Retina (tissue), 1 donor: ENCODE measurements around the gene KCNN2.

Source experiments
- DNase-seq: peaks from one replicate; pipeline ENCODE4 v3.0.0-alpha.2; 2016

KCNN2 gene

DNA sequence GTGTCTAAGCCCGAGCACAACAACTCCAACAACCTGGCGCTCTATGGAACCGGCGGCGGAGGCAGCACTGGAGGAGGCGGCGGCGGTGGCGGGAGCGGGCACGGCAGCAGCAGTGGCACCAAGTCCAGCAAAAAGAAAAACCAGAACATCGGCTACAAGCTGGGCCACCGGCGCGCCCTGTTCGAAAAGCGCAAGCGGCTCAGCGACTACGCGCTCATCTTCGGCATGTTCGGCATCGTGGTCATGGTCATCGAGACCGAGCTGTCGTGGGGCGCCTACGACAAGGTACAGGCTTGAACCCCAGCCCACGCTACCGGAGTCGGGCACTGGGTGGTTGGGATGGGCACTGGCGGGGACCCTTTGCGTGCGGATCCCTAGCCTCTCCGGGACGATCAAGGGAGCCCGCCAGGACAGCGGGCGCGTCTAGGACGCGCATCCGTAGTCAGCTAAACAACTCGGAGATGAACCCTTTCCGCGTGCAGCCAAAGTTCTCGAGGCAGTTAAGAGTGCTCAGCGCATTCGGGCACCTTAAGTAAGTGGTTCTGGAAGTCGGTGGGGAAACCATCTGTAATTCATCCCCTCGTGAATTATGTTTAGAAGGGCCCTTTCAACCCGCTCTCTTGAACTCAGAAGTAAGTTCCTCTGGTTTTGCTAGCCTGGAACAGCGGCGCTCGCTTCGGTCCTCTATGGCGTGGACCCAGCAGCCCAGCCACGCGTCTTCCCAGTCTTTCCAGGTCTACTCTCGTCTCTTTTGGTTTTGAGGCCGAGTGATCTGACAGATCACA, 1.3 kb downstream of the KCNN2 start:
- DNase-seq: peak; percentile 85

DNA sequence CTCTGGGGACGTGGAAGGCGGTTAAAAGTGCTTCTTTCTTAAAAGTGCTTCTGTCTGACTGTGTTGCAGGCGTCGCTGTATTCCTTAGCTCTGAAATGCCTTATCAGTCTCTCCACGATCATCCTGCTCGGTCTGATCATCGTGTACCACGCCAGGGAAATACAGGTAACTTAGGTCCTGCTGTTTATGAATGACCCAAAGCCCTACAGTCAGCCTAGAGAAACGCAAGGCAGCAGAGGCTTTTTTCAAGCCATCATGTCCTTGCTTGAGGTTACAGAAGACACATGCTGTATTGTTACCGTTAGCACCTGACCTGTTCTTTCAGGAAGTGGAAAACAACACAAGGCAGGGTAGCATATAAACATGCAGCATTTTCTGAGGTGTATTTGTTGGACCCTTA, 2.0 kb downstream of the KCNN2 start:
- DNase-seq: no peak

DNA sequence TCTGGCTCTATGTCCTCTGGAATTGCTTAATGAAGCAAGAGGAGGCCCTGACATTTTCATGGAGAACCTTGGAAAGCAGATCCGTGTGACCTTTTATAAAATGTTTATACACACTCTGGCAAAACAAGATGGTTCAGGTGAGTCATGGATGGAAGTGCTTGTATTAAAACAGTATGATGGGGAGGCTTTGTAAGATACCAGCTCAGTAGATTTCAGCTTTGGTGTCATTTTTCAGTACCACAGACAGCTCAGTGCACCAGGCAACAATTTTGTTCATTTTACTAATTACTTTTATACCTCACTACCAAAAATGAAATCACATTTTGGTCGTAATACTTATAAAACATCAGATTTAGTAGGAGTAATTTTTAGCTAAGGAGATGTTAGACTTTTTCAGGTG, 5.2 kb downstream of the KCNN2 start:
- no peak for DNase-seq

DNA sequence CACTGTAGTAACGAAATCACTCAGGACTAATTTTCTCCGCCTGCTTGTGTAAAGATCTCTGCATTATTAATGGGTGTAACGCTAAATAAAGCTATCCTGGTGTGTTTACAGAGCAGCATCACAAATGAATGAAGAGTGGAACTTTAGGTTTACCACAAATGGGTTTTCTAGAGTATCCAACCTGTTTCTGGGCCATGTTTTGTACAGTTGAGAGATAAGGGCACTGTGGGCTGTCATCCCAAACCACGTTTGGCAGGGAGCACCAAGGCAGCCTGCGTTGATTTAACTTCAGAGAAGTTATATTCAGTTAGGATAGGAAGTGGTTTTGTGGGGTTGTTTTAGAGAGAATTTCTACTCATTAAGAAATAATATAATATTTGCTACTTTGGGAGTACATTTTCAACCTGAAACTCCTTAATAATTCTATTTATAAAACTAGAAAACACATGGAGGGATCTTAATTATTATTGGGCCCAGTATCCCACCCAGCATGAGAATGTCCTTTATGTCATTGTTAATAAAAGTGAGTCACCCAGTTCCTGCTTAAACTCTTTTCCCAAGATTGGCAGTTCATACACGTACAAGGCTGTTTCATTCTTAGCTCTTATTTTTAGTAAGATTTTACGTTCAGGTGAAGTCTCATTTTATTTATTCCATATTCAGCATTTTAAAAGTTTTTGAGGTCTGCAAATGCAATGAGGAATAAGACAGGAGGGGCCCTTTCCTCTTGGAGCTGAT, 8.0 kb downstream of the KCNN2 start:
- no peak for DNase-seq

DNA sequence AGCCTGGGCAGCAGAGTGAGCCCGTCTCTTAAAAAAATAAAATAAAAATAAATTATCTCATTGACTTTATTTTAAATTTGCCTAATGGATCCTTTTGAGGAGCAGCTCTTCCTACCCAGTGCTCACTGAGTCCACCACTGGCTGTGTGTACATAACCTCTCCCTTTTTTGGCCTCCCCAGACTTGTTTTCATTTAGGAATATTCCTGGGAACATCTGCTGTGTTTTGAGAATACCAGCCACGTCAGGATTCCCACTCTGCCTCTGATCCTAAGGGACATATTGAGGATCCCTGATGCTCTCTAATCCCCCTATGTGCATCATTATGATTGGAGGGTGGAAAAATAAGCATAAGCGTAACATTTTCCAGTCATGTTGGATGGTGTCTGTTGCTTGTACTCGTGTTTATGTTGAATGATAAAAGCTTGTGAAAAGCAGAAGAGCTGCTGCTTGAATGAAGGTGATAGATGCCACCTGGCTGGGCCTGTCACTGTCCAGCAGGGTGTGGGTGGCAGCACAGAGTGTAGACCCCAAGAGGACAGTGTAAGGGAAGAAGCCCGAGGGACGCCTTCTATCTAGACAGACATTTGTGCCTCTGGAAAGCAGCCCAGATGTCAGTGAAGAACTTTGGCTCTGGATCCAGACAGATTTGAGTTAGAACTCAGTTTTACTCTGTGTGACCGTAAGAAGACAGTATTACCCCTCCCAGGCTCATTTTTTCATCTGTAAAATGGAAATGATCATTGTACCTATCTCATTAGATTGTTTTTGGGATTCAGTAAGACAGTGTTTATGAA, 15.4 kb downstream of the KCNN2 start:
- no peak for DNase-seq

DNA sequence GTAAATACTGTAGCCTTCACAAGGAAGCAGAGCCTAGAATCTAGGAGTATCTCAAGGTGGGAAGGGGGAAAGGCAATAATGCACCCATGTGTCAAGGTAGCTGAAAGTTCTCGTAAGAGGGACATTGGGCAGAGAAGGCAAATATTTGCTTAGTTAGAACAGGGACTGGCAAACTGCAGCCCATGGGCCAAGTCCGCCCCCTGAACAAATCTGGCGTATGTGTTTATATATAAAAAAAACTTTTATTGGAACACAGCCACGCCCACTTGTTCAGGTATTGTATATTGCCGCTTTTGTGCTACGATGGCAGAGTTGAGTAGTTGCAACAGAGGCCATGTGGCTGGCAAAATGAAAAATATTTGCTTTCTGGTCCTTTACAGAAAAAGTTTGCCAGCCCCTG, 16.1 kb downstream of the KCNN2 start:
- DNase-seq: no peak

DNA sequence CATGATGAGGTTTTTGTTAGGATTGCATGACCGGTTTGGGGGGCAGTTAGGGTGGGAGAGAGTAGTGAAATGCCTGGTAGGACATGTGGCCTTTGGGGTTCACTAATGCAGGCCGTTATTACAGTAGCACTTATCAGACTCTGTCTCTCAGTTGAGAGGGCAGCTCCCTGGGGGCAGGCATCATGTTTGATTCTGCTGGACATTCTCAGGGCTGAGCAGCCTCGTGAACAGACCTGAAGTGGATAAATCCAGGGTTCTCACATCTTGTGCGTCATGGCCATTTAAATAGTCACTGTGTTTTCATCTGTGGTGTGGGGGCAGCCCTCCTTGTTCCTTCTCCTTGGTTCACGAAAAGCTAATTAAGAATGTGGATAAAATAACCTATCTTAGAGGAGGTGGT, 18.9 kb downstream of the KCNN2 start:
- no peak for DNase-seq

DNA sequence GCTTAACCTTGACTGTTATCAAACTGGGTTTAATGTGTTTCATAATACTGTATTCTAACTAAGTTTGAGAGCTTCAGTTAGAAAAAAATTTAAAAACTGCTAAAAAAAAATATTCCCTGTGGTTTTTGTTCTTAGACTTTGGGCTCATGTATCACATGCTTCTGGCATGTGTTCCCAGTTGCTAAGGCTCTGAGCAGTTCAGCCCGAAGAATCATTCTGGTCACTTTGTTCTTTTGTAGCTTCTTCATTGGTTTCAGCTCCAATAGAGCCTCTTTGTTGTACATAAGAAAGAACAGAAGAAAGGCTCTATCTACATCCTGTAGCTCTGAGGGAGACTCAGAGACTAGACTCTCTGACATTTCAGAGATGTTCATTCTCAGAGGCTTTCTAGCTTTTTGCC, 25.6 kb downstream of the KCNN2 start:
- peak; percentile 20 for DNase-seq

DNA sequence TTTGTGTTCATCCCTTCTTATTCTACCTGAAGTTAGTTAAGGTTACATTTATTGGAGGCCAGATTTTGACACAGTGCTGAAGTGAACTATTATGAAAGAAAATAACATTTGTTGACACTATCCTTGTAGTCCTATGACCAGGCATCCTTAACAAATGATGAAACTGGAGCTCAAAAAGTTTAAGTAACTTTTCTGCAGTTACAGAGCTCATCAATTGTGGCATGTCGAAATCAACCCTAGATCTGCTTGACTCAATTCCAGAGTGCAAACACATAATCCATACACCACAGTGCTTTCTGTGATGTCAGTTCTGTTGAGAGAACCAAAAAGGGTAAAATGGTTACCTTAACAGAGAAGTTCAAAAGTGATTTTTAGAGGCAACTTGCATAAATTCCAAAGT, 28.6 kb downstream of the KCNN2 start:
- DNase-seq: no peak

DNA sequence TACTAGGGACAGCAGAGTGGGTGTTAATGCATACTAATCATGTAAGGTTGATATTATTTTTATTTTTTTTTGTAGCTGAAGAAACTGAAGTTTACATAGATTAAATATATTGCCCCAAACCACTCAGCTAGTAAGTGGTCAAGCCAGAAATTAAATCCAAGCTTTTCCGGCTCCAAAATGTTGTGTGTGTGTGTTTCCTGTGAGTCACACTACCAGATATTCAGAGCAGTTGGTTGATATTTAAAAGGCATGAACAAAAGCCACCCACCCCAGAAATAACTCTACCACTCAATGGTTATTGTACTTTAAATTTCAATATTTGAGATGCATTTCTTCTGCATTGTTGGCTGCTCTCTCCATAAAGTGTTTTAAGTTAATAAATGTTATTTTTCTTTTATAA, 29.5 kb downstream of the KCNN2 start:
- DNase-seq: no peak

DNA sequence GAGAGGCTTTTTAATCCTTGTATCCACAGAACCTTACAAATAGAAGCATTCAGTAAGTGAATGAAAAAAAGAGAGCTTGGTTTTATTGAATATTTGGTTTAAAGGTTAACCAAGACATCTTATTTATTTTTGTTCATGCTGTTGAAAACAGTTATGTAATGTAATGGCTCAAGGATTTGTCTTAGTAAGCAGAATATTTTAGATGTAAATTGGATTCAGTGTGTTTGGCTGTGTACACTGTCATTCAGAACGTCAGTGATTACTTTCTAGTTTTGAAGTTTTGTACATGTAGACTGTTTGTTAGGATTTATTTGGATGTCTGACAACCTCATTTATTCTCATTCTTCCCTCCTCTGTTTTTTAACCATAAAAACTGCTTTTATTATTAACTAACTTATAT, 31.3 kb downstream of the KCNN2 start:
- DNase-seq: no peak

DNA sequence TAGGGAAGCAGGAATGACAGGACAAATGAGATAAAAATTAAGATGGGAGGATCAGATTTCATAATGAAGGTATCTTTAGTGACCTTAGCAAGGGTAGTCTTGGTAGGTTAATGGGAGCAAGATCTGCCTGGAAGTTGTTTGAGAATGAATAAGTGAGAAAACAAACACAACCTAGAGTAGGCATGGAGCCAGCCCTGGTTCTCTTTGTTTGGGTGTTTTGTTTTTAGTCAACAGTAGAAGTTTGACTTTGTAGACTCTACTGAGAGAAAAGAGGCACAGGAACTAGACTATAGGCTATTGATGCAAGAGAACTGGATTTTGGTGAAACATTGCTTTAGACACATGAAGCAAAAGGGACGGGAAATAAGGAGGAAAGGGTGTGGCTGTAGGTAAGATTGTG, 40.3 kb downstream of the KCNN2 start:
- no peak for DNase-seq

DNA sequence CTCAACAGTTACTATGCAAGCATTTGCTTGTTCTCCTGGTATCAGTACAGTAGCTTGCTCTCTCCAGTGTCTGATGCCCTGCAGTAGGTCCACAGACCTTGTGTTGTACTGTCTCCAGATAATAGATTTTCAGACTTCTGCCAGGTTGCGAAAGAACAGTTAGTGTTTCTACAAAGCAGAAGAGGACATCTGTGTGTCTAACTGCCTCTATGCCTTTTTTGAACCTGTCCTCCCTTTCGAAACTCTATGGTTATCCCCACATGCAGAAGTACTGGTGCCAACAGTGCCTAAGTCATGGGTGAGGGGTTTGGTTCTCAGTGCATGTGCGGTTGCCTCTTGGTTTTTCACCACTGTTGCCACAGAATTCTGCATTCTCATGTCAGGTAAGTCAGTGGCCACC, 45.9 kb downstream of the KCNN2 start:
- DNase-seq: no peak

DNA sequence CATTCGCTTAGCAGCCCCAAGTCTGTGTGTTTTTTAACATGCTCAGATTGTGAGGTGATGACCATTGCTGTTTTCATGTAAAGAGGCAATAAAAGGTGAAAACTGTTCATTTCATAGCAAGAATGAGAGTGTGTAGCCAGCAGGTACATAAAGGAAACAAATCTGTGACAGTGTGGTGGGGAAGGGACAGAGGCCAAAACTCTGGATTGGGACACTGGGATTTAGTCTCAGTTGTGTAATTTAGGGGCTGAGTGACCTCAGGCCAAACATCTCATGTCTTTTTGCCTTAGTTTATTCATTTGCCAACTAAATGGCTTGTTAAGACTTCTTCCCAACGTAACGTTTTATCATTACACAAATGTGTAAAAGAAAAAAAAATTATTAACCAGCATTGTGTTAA, 47.0 kb downstream of the KCNN2 start:
- no peak for DNase-seq

DNA sequence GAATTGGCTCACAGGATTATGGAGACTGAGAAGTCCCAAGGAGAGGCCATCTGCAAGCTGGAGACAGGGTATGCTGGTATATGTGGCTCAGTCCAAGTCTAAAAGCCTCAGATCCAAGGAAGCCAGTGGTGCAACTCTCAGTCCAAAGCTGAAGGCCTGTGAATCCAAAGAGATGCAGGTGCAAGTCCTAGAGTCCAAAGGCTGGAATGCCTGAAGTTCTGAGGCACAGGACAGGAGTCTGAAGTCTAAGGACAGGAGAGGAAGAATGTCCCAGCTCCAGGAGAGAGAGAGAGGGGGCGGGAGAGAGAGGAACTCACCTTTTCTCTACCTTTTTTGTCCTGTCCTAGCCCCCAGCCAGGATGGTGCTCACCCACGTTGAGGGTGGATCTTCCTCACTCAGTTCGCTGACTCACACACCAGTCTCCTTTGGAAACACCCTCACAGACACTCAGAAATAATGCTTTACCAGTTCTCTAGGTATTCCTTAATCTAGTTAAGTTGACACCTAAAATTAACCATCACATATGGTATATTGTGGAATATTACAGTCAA, 49.6 kb downstream of the KCNN2 start:
- no peak for DNase-seq

DNA sequence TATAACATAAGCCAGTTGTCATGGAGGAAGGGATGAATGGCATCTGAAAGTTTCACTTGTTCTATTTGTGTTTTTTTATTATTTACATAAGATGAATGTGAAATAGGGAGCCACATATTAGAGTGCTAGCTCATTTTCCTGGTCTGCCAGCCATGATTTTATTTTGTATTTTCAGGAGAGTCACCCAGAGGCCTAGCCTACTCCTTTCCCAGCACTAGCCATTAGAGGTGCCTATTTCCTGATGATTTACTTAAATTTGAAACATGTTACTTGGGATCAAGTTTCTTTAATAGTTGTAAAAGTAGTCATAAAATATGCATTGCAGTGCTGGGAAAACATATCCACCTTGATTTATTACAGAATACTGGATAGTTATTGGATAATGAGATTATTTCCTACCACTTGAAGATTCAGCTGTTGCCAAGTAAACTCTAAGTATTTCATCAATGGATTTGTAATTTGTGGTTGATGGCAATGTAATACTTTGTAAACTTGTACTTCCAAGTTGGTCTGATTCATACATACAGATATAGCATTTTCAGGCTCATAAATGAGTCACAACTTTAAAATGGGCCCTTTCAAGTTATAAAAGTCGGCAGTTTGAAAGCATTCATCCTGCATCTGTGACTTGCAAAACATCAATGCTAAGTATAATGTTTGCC, 50.8 kb downstream of the KCNN2 start:
- DNase-seq: no peak

DNA sequence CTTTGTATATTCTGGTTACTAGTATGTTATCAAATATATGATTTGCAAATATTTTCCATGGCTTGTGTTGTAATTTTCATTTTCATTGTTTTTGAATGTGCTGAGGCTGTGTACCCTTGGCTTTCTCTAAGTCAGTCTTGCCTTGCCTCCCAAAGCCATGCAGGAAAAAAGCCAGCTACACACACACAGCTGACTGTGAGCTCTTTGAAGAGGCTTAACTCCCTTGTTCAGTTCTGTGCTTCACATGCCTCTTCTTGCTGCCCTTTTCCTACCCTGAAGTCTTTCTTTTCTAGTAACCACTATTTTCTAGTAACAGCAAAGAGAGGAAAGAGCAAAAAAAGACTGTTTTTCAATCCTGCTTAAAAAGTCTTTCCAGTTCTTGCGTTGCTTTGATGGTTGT, 53.9 kb downstream of the KCNN2 start:
- no peak for DNase-seq

DNA sequence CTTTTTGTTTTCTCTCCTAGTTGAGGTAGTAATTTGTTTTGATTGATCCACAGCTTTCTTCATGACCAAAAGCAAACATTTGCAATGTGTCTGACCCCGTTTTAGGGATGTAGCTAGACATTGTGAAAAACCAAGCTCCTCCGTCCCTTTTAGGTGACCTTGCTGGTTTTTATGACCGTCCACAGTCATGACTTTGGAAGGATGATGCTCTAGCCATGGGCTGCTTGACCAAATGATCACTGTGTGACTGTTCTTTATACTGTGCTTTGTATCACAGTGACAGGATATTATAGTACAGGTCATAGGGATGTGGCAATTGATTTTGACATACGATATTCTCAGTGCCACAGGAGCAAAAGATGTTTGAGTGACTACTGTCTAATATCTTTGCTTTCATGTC, 54.4 kb downstream of the KCNN2 start:
- no peak for DNase-seq

DNA sequence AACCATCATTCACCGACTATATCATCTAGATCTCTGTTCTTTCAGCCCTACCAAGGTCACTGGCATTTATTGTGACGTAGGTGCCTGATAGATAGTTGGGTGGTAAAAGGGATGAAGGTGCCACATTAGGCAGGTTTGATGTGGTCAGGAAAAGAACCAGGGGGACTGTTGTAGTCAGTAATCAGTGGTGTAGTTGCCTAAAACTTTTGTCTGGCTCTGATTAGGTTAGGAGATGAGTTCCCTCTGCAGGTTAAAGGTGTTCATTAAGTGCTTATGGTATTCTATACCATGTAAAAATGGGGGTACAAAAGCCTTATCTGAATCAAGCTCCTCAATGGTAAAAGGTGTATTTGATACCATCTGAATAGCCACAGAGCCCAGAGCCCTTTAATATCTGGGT, 55.6 kb downstream of the KCNN2 start:
- no peak for DNase-seq

DNA sequence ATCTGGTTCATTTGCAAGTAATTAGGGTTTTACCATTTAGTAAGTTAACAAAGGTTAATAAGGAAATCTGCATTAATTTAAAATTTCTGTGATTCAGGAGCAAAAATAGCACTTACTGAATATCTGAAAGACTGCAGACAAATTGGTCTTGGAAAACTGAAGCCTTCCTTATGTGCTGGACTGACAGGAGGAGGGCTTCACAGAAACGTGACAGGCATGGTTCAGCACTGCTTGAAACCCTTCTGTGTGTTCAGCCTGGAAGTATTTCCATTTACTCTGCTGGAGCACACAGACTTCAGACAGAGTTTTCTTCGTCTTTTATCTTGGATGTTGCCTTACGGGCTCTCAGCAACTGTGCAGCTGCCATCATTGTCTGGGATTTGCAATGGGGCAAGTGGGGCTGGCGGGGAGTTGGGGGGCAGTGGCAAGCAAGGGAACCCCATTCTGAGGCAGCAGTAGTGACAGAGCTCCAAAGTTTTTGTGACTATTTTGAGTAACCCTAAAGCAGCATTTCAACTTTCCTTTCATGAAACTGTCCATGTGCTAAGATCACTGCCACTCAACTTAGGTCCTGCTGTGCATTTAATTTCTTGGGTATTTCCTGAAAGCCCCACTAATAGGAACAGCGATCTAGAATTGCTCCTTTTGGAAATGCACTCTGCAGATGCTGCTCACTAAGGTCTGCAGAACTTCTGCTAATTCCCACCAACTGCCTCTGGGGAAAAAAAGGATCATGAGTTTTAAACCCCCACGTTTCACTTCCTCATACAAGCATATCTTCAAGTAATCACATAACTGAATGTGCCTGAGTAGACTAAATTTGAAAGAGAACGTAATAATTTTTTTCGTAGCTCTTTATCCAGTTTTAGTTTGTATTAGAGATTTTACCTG, 56.6 kb downstream of the KCNN2 start:
- DNase-seq: no peak

DNA sequence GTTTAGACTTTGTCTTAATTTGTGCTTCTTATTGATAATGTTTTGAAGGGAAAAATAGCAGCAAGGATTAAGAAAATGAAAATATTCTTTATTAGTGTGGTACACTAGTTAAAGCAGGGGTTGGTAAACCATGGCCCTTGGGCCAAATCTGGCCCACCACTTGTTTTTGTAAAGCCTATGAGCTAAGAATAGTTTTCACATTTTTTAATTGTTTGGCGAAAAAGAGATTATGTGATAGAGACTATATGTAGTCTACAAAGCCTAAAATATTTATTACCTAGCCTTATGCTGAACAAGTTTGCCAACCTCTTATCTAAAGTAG, 57.2 kb downstream of the KCNN2 start:
- no peak for DNase-seq

DNA sequence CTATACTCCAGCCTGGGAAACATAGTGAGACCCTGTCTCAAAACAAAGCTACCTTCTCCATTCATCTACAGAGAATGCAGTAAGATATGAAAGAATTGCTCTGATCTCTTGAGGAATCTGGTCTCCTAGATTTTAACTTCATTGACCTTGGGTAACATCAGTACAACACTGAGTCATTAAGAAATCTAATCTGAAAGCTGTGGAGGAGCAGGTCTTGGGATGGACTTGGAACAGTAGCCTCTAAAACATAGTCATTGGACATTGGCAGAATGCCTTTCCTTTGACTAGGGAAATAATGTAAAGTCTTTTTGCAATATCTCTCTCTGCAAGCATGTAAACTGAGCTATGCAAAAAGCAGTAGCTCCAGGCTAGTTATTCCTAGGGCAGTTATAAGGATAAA, 58.1 kb downstream of the KCNN2 start:
- no peak for DNase-seq
